ENCODE measurements around the gene TMCO2. TPM values are rescaled to one million over a fixed set of nuclear protein-coding genes. Genes with fewer than 3 reads are reported as not detected.

TMCO2 gene
- total and polyA plus RNA-seq, 10 of the 15 experiments (the other 5 are each of a cell fraction or from before 2014, with no cell fraction given), result not detected

- H3K27ac ChIP-seq (ENCODE audit: control insufficient read depth, insufficient read depth), result no peak overlapping the region
- RAD21 ChIA-PET (ENCODE audit: unreplicated experiment), result interaction anchor here (0.6 to 1.5 kb wide), 2 partner anchors 156 to 162 kb away, joined by 3 read pairs; no protein-coding TSS in a partner anchor
- CTCF ChIA-PET, result interaction anchor here (0.9 to 2.4 kb wide), 2 partner anchors 147 to 156 kb away, joined by 5 to 6 read pairs; no protein-coding TSS in a partner anchor
- no peak overlapping the region for H3K4me2 ChIP-seq (ENCODE audit: control insufficient read depth, insufficient read depth)
- H3K4me1 ChIP-seq (ENCODE audit: control insufficient read depth, insufficient read depth, low read length), result no peaks in the 10 kb centered on the region
- 61% methylated on average over 7 of the region's 8 CpGs for WGBS (ENCODE audit: insufficient coverage, insufficient replicate concordance, low lambda C conversion rate, missing lambda C conversion rate)
- peak; percentile 15; the same call in 2 of the 3 replicates for ATAC-seq
- H4K20me1 ChIP-seq (ENCODE audit: control insufficient read depth, insufficient read depth), result no peaks in the 10 kb centered on the region
- BruUV-seq (replicated peaks), result no TSS peak
- H3K79me2 ChIP-seq (ENCODE audit: control insufficient read depth, insufficient read depth, low read length), result no peaks in the 10 kb centered on the region
- H2AFZ ChIP-seq (ENCODE audit: control insufficient read depth, low read depth, low read length), result no peak overlapping the region
- DNase-seq (ENCODE audit: low read depth, low spot score), result no peak
- no peak for TF ChIP-seq STAT3 (IDR thresholded peaks at IDR 0.05; ENCODE audit: low read depth, low read length)
- no peak for TF ChIP-seq CBFB (IDR thresholded peaks at IDR 0.05; ENCODE audit: low read depth)
- TF ChIP-seq EGR1 (IDR thresholded peaks at IDR 0.05; ENCODE audit: borderline replicate concordance in 1 of 2, low read depth in 2 of 2, low read length in 2 of 2), result no peak
- 0 out of 2 replicates have a peak, but pooled peaks have one; percentile 34 for TF ChIP-seq POLR2A (IDR thresholded peaks at IDR 0.05; ENCODE audit: low read depth, low read length)
- TF ChIP-seq PML (IDR thresholded peaks at IDR 0.05; ENCODE audit: low read length), result 0 out of 2 replicates have a peak, but pooled peaks have one; percentile 5
- in situ Hi-C loops (cut with MboI), result no loop called here
- H3K4me3 ChIP-seq, result no peak overlapping the region
- H3K27me3 ChIP-seq (replicated peaks in 1 of 2; ENCODE audit: control insufficient read depth in 2 of 2, insufficient read depth in 2 of 2, low read length in 1 of 2), result no peaks in the 10 kb centered on the region
- H3K9ac ChIP-seq (ENCODE audit: control insufficient read depth, insufficient read depth, low read length), result no peak overlapping the region
- intact Hi-C loops (cut with micrococcal nuclease; ENCODE audit: unreplicated experiment), result no loop called here
- SMC1A ChIA-PET (ENCODE audit: uncharacterized antibody, unreplicated experiment), result interaction anchor here (0.6 to 1.3 kb wide), 3 partner anchors 16 to 155 kb away, joined by 3 to 4 read pairs (median 3); no protein-coding TSS in a partner anchor
- no peaks in the 10 kb centered on the region for H3K9me3 ChIP-seq (replicated peaks; ENCODE audit: control insufficient read depth, insufficient read depth, low read length)
- peaks cover 0 to 2% of the 10 kb centered on the region in 2 experiments; a peak in 2 of 4 replicates for H3K36me3 ChIP-seq (ENCODE audit: control insufficient read depth in 2 of 2, insufficient read depth in 2 of 2, low read length in 1 of 2)
- FAIRE-seq, result no peak
- POLR2A ChIA-PET, result interaction anchor here (0.5 to 0.7 kb wide), 2 partner anchors 10 to 58 kb away, joined by 3 to 5 read pairs; no protein-coding TSS in a partner anchor
Measured at GRCh38 chr1:40299366-40300248, 51.9 kb downstream of the TMCO2 start.

GRCh38 chr1:40300249-40300567 is 52.5 kb downstream of the TMCO2 start:
- Histone ChIP-seq H3K9ac (ENCODE audit: control insufficient read depth, insufficient read depth, low read length) (no peak overlapping the region), H3K36me3 (ENCODE audit: control insufficient read depth in 2 of 2, insufficient read depth in 2 of 2, low read length in 1 of 2) (peaks cover 0 to 2% of the 10 kb centered on the region in 2 experiments; a peak in 2 of 4 replicates), H3K4me2 (ENCODE audit: control insufficient read depth, insufficient read depth) (no peak overlapping the region), H3K27me3 (replicated peaks in 1 of 2; ENCODE audit: control insufficient read depth in 2 of 2, insufficient read depth in 2 of 2, low read length in 1 of 2) (no peaks in the 10 kb centered on the region), H4K20me1 (ENCODE audit: control insufficient read depth, insufficient read depth) (no peaks in the 10 kb centered on the region), H3K4me3 (no peak overlapping the region), H3K9me3 (replicated peaks; ENCODE audit: control insufficient read depth, insufficient read depth, low read length) (no peaks in the 10 kb centered on the region), H3K79me2 (ENCODE audit: control insufficient read depth, insufficient read depth, low read length) (no peaks in the 10 kb centered on the region), H2AFZ (ENCODE audit: control insufficient read depth, low read depth, low read length) (no peak overlapping the region), H3K27ac (ENCODE audit: control insufficient read depth, insufficient read depth) (no peak overlapping the region), H3K4me1 (ENCODE audit: control insufficient read depth, insufficient read depth, low read length) (no peaks in the 10 kb centered on the region)
- in situ Hi-C loops (cut with MboI) (no loop called here), intact Hi-C loops (cut with micrococcal nuclease; ENCODE audit: unreplicated experiment) (no loop called here)
- ChIA-PET SMC1A (ENCODE audit: uncharacterized antibody, unreplicated experiment) (interaction anchor here (0.6 to 1.3 kb wide), 2 partner anchors 147 to 156 kb away, joined by 3 to 4 read pairs; no protein-coding TSS in a partner anchor), CTCF (interaction anchor here (0.9 to 2.4 kb wide), 2 partner anchors 147 to 156 kb away, joined by 5 to 6 read pairs; no protein-coding TSS in a partner anchor), RAD21 (ENCODE audit: unreplicated experiment) (interaction anchor here (0.6 kb wide), 1 partner anchor 163 kb away, joined by 3 read pairs; no protein-coding TSS in a partner anchor), POLR2A (interaction anchor here (0.7 to 1.2 kb wide), 2 partner anchors 11 to 104 kb away, joined by 4 to 5 read pairs; no protein-coding TSS in a partner anchor)
- FAIRE-seq, result no peak
- WGBS (ENCODE audit: insufficient coverage, insufficient replicate concordance, low lambda C conversion rate, missing lambda C conversion rate), result 11% methylated on average over 1 of the region's 1 CpG
- no peak for DNase-seq (ENCODE audit: low read depth, low spot score)
- BruUV-seq (replicated peaks), result no TSS peak
- no peak for ATAC-seq
- TF ChIP-seq MYC (IDR thresholded peaks at IDR 0.05; ENCODE audit: insufficient read depth, insufficient read length, insufficient replicate concordance, low read length, severe bottlenecking), result no peak
- TF ChIP-seq ETV6 (conservative IDR thresholded peaks at IDR 0.05 in 1 of 2, IDR thresholded peaks at IDR 0.05 in 1 of 2; ENCODE audit: borderline replicate concordance in 1 of 2, low read depth in 1 of 2), result no peak
- no peak for TF ChIP-seq RFX5 (IDR thresholded peaks at IDR 0.05; ENCODE audit: low read depth, low read length)
- no peak for TF ChIP-seq ZNF217 (IDR thresholded peaks at IDR 0.05)
- TF ChIP-seq RAD21 (IDR thresholded peaks at IDR 0.05; ENCODE audit: insufficient read depth, low read depth, low read length), result no peak
